KMS-11 (cell line): ENCODE measurements around the gene PGGHG.

Experiments used
- H2AFZ ChIP-seq: fragments of 200-600 bp; sonication (generic); 2 replicates; pipeline ENCODE4 v1.6.1; 2016; ENCODE audit warnings: antibody characterized with exemption, mixed run types, low read depth
- H3K27ac ChIP-seq: fragments of 200-600 bp; sonication (generic); 2 replicates; pipeline ENCODE4 v1.6.1; 2016; ENCODE audit warnings: mild to moderate bottlenecking, mixed run types
- H3K27me3 ChIP-seq: fragments of 200-600 bp; sonication (generic); 2 replicates; pipeline ENCODE4 v1.6.1; 2017; ENCODE audit warnings: mild to moderate bottlenecking, low read depth, mixed run types, moderate library complexity; ENCODE audit not compliant: insufficient read depth
- H3K36me3 ChIP-seq: fragments of 200-600 bp; sonication (generic); 2 replicates; pipeline ENCODE4 v1.6.1; 2017; ENCODE audit warnings: mild to moderate bottlenecking, mixed run types; ENCODE audit not compliant: insufficient read depth
- H3K4me1 ChIP-seq: fragments of 200-600 bp; sonication (generic); 2 replicates; pipeline ENCODE4 v1.6.1; 2016; ENCODE audit warnings: mild to moderate bottlenecking, low read depth, mixed run types; ENCODE audit not compliant: poor library complexity, severe bottlenecking
- H3K4me2 ChIP-seq: fragments of 200-600 bp; sonication (generic); 2 replicates; pipeline ENCODE4 v1.7.0; 2016; ENCODE audit warnings: mild to moderate bottlenecking, mixed run types
- H3K4me3 ChIP-seq: fragments of 200-600 bp; sonication (generic); IDR thresholded peaks from 2 replicates; pipeline ENCODE4 v1.6.1; 2017; ENCODE audit warnings: low read depth, low read length, mixed read lengths; ENCODE audit not compliant: insufficient read depth
- H3K79me2 ChIP-seq: fragments of 200-600 bp; sonication (generic); 2 replicates; pipeline ENCODE4 v1.6.1; 2016; ENCODE audit warnings: low read depth, mixed run types; ENCODE audit not compliant: insufficient read depth
- H3K9ac ChIP-seq: fragments of 200-600 bp; sonication (generic); 2 replicates; pipeline ENCODE4 v1.6.1; 2016; ENCODE audit warnings: mild to moderate bottlenecking, mixed run types
- H4K20me1 ChIP-seq: fragments of 200-600 bp; sonication (generic); 2 replicates; pipeline ENCODE4 v1.6.1; 2016; ENCODE audit warnings: mild to moderate bottlenecking, mixed run types; ENCODE audit not compliant: insufficient read depth
- CTCF ChIP-seq: fragments of 200-600 bp; sonication (generic); conservative IDR thresholded peaks from 2 replicates; pipeline ENCODE4 v1.6.1; 2017; ENCODE audit warnings: low read depth, mild to moderate bottlenecking, antibody characterized with exemption, low read length, moderate library complexity, mixed read lengths

Gene PGGHG

DNA sequence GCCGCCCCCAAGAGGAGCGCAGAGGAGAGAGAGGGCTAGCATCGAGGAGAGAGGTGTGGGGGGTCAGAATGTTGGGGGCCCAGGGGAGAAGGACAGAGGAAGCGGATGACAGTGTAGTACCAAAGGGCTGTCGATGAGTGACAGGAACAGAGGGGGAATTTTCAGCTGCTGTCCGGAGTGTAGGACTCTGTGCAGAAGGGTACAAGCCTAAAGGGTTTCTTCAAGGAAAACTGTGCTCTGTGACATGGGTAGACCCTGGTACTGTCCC, 16.1 kb upstream of the PGGHG start:
- Histone ChIP-seq H2AFZ (no peak overlapping the region), H3K27ac (no peak overlapping the region), H3K4me1 (peaks cover 17% of the 10 kb centered on the region), H4K20me1 (no peaks in the 10 kb centered on the region), H3K27me3 (no peaks in the 10 kb centered on the region), H3K4me2 (no peak overlapping the region), H3K4me3 (no peak overlapping the region), H3K36me3 (no peaks in the 10 kb centered on the region), H3K79me2 (0 out of 2 replicates have a peak, but pooled peaks cover 7% of the 10 kb centered on the region), H3K9ac (no peak overlapping the region)
- no peak for TF ChIP-seq CTCF

- Histone ChIP-seq H3K79me2 (no peaks in the 10 kb centered on the region), H2AFZ (no peak overlapping the region), H4K20me1 (no peaks in the 10 kb centered on the region), H3K4me3 (no peak overlapping the region), H3K4me2 (no peak overlapping the region), H3K36me3 (no peaks in the 10 kb centered on the region), H3K27me3 (no peaks in the 10 kb centered on the region), H3K27ac (no peak overlapping the region), H3K9ac (no peak overlapping the region), H3K4me1 (no peaks in the 10 kb centered on the region)
- TF ChIP-seq CTCF, result no peak
These were observed 12.7 kb upstream of the PGGHG start for GRCh38 chr11:276219-276618.

DNA sequence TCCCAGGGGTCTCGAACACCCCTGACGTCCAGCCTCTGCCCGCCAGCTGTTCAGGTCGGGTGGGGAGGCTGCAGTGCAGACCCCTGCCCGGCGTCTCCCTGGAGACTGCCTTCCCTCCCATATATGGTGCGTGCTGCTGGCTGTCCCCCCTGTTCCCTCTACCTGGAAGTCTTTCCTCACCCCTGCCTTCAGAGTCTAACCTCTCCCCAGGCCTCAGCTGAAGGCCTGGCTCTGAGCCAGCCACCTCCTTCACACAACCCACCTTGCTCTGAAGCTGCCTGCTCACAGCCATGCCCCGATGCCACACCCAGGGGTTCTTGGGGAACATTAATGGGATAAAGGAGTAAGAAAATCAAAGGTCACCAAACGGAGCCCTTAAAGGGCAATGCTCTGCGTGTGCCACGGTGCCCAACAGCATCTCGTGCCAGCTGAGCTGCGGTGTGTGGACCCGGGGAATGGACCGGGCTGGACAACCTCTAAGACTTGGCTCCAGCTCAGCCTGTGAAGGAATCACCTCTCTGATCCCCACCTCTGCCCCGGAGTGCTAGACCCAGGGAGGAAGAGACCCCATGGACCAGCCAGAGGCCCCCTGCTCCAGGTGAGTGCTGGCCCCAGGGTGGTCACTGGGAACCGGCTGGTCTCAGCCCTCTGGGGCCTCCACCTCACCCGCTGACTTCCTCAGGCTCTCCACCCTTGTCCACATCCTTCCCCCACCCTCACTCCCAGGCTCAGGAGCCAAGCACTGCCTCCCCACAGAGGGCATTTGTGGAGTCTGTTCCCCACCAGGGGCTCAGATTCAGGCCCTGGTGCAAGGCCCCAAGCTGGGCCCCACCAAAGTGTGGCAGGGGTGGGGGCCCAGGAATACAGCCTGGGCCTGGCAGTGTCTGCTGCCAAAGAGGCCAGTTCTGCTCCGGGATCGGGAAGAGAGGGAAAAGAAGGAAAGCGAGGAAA, 10.7 kb upstream of the PGGHG start, which contains the start of gene NLRP6:
NLRP6 (plus strand) TSS at position 407 of the 951 bp plus-strand sequence; CDS start at position 570, 163 bp downstream.
- no peak within 1 kb of the TSS for H3K9ac ChIP-seq
- no peak within 1 kb of the TSS for H3K4me3 ChIP-seq
- H3K4me1 ChIP-seq, result no peaks in the 10 kb centered on the region
- H3K27ac ChIP-seq, result no peak within 1 kb of the TSS
- TF ChIP-seq CTCF, result no peak
- H3K36me3 ChIP-seq, result no peaks in the 10 kb centered on the region
- no peaks in the 10 kb centered on the region for H3K79me2 ChIP-seq
- no peak within 1 kb of the TSS for H2AFZ ChIP-seq
- peaks cover 11% of the 10 kb centered on the region for H3K27me3 ChIP-seq
- H4K20me1 ChIP-seq, result no peaks in the 10 kb centered on the region
- no peak within 1 kb of the TSS for H3K4me2 ChIP-seq

GRCh38 chr11:279040-279965, 9.6 kb upstream of the PGGHG start:
- Histone ChIP-seq H3K27me3 (peaks cover 17% of the 10 kb centered on the region), H3K27ac (no peak overlapping the region), H3K4me1 (no peaks in the 10 kb centered on the region), H3K9ac (no peak overlapping the region), H3K4me2 (no peak overlapping the region), H4K20me1 (no peaks in the 10 kb centered on the region), H3K4me3 (no peak overlapping the region), H3K79me2 (no peaks in the 10 kb centered on the region), H3K36me3 (no peaks in the 10 kb centered on the region), H2AFZ (no peak overlapping the region)
- no peak for TF ChIP-seq CTCF
